ENCODE measurements around the gene RGS12. TPM values are rescaled to one million over a fixed set of nuclear protein-coding genes. Genes with fewer than 3 reads are reported as not detected.

Gene RGS12
- total RNA-seq, 1 experiment from 2014 or later = 53.9 TPM

DNA sequence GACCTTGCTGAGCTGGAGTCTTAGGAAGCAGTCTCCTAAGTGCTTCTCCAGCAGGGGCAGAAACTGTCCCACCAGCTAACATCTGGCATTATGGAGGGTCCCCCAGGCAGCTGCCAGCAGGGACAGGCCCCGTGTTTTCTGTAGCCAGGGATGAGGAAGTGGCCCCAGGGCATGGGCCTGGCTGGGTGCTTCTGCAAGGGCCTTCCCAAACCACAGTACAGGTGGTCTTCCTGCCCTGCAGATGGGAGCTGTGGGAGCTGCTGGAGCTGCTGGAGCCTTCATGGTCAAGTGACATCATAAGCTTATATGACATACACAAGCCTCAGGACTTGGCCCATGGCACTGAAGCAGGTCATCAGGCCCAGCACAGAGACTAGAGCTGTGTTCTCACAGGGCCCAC is 48.8 kb upstream of the RGS12 start:
- POLR2A ChIA-PET (ENCODE audit: low non-redundant PET) = no interaction called here
- no TSS peak for BruUV-seq (replicated peaks)

DNA sequence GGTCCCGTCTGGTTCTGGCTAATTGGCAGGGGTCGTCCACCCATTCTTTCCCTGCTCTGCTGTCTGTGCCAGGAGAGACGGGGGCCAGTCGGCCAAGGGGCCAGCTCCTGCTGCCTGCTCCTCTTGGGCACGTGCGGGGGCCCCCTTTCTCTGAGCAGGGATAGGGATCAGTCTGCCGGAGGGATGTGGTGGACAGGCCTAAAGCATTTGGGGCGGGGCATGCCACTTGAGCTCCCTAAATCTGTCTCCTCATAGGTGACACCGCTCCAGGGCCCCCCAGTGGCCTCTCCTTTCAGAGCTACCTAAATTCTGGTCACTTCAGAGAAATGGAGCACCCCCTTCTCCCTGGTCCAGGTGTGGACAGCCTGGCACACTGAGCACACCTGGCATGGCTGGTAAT is 48.1 kb upstream of the RGS12 start:
- H3K27me3 ChIP-seq (replicated peaks; ENCODE audit: insufficient read depth, low read depth, low read length, poor library complexity) = no peaks in the 10 kb centered on the region
- no TSS peak for BruUV-seq (replicated peaks)
- ChIA-PET POLR2A (ENCODE audit: low non-redundant PET) (no interaction called here), CTCF (no interaction called here)
- TF ChIP-seq, protein P1, sequence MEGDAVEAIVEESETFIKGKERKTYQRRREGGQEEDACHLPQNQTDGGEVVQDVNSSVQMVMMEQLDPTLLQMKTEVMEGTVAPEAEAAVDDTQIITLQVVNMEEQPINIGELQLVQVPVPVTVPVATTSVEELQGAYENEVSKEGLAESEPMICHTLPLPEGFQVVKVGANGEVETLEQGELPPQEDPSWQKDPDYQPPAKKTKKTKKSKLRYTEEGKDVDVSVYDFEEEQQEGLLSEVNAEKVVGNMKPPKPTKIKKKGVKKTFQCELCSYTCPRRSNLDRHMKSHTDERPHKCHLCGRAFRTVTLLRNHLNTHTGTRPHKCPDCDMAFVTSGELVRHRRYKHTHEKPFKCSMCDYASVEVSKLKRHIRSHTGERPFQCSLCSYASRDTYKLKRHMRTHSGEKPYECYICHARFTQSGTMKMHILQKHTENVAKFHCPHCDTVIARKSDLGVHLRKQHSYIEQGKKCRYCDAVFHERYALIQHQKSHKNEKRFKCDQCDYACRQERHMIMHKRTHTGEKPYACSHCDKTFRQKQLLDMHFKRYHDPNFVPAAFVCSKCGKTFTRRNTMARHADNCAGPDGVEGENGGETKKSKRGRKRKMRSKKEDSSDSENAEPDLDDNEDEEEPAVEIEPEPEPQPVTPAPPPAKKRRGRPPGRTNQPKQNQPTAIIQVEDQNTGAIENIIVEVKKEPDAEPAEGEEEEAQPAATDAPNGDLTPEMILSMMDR (conservative IDR thresholded peaks at IDR 0.05; ENCODE audit: low read depth, low read length) = no peak
- TF ChIP-seq EZH2 (IDR thresholded peaks at IDR 0.05; ENCODE audit: borderline replicate concordance, low read depth, low read length, poor library complexity, severe bottlenecking) = no peak
- H3K9me3 ChIP-seq (ENCODE audit: low read depth, low read length, poor library complexity, severe bottlenecking) = no peaks in the 10 kb centered on the region
- peaks cover 7% of the 10 kb centered on the region for H3K36me3 ChIP-seq (ENCODE audit: insufficient read depth, low read length, poor library complexity, severe bottlenecking)
- intact Hi-C loops (cut with micrococcal nuclease; ENCODE audit: unreplicated experiment) = no loop called here
- no peak for DNase-seq (ENCODE audit: low spot score)
- no peak overlapping the region for H3K4me3 ChIP-seq (ENCODE audit: low read depth, low read length, poor library complexity, severe bottlenecking)
- H3K27ac ChIP-seq (ENCODE audit: low read depth, low read length, poor library complexity, severe bottlenecking) = no peak overlapping the region
- H3K4me1 ChIP-seq (ENCODE audit: insufficient read depth, low read length, poor library complexity, severe bottlenecking) = no peaks in the 10 kb centered on the region

More for the DNA sequence above, 48.8 kb upstream of the RGS12 start:
- CTCF ChIA-PET = no interaction called here
- Histone ChIP-seq H3K36me3 (ENCODE audit: insufficient read depth, low read length, poor library complexity, severe bottlenecking) (peaks cover 10% of the 10 kb centered on the region), H3K4me3 (ENCODE audit: low read depth, low read length, poor library complexity, severe bottlenecking) (no peak overlapping the region), H3K9me3 (ENCODE audit: low read depth, low read length, poor library complexity, severe bottlenecking) (no peaks in the 10 kb centered on the region), H3K4me1 (ENCODE audit: insufficient read depth, low read length, poor library complexity, severe bottlenecking) (no peaks in the 10 kb centered on the region), H3K27ac (ENCODE audit: low read depth, low read length, poor library complexity, severe bottlenecking) (no peak overlapping the region), H3K27me3 (replicated peaks; ENCODE audit: insufficient read depth, low read depth, low read length, poor library complexity) (no peaks in the 10 kb centered on the region)
- no peak for DNase-seq (ENCODE audit: low spot score)
- TF ChIP-seq, protein P1 (conservative IDR thresholded peaks at IDR 0.05; ENCODE audit: low read depth, low read length) = no peak
- TF ChIP-seq EZH2 (IDR thresholded peaks at IDR 0.05; ENCODE audit: borderline replicate concordance, low read depth, low read length, poor library complexity, severe bottlenecking) = no peak
- intact Hi-C loops (cut with micrococcal nuclease; ENCODE audit: unreplicated experiment) = no loop called here

DNA sequence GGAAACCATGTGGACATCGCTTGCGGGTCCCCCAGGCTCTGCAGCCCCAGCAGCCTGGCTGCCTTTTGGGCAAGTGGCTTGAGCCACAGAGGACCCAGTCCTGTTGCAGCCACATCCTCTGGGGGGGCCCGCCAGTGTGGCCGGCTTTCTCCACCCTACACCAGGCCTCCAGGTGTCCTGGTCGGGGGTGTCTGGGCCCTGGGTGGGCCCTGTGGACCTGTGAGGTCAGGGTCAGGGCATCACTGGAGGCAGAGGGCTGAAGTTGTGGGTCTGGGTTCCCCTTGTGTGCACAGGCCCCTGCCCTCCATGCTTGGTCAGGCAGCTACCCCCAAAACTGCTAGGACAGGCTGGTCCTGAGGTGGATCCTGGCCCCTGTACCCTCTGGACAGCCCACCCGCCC is 47.1 kb upstream of the RGS12 start:
- intact Hi-C loops (cut with micrococcal nuclease; ENCODE audit: unreplicated experiment) = no loop called here
- H3K4me1 ChIP-seq (ENCODE audit: insufficient read depth, low read length, poor library complexity, severe bottlenecking) = no peaks in the 10 kb centered on the region
- no peak for DNase-seq (ENCODE audit: low spot score)
- no peak overlapping the region for H3K27ac ChIP-seq (ENCODE audit: low read depth, low read length, poor library complexity, severe bottlenecking)
- no peak for TF ChIP-seq EZH2 (IDR thresholded peaks at IDR 0.05; ENCODE audit: borderline replicate concordance, low read depth, low read length, poor library complexity, severe bottlenecking)
- TF ChIP-seq, protein P1 (conservative IDR thresholded peaks at IDR 0.05; ENCODE audit: low read depth, low read length) = no peak
- H3K9me3 ChIP-seq (ENCODE audit: low read depth, low read length, poor library complexity, severe bottlenecking) = no peaks in the 10 kb centered on the region
- no peak overlapping the region for H3K4me3 ChIP-seq (ENCODE audit: low read depth, low read length, poor library complexity, severe bottlenecking)
- H3K36me3 ChIP-seq (ENCODE audit: insufficient read depth, low read length, poor library complexity, severe bottlenecking) = peaks cover 3% of the 10 kb centered on the region
- no TSS peak for BruUV-seq (replicated peaks)
- POLR2A ChIA-PET (ENCODE audit: low non-redundant PET) = no interaction called here
- CTCF ChIA-PET = no interaction called here
- H3K27me3 ChIP-seq (replicated peaks; ENCODE audit: insufficient read depth, low read depth, low read length, poor library complexity) = no peaks in the 10 kb centered on the region

Data from A673 (cell line).